Superior temporal gyrus (tissue), 1 donor: ENCODE data around the gene RNF208.

Experiments used
- DNase-seq: peaks from one replicate; pipeline ENCODE4 v3.0.0-alpha.2; 2016; ENCODE audit errors: extremely low spot score

RNF208 gene

DNA sequence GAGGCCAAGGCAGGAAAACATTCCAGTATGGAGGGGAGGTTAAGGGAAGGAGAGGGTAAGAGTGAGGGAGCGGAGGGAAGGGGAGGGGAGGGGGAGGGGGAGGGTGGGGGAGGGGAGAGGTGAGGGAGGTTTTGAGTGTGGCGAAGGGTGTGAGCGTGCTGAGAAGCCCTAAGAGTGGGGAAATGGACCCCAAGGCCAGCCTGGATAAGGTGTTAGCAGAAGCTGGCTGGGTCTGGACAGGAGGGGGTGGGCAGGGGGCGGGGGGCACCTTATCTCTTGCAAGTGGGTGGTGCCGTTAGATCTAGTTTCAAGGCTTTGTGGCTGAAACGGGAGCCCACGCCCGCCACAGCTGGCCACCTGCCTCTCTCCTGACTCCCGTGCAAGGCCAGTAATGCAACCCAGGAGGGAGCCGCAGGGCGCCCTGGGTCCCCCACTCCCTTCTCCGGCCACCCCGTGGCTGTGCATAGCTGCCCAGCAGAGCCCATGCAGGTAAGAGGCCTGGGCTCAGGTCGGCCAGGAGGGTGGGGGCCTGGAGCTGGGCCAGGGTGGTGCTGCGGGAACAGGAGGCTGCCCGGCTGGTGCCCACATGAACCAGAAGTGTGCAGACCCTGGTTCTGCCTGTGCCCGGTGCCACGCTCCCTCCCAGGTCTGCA lies 5.9 kb upstream of the RNF208 start:
- DNase-seq: no peak

DNA sequence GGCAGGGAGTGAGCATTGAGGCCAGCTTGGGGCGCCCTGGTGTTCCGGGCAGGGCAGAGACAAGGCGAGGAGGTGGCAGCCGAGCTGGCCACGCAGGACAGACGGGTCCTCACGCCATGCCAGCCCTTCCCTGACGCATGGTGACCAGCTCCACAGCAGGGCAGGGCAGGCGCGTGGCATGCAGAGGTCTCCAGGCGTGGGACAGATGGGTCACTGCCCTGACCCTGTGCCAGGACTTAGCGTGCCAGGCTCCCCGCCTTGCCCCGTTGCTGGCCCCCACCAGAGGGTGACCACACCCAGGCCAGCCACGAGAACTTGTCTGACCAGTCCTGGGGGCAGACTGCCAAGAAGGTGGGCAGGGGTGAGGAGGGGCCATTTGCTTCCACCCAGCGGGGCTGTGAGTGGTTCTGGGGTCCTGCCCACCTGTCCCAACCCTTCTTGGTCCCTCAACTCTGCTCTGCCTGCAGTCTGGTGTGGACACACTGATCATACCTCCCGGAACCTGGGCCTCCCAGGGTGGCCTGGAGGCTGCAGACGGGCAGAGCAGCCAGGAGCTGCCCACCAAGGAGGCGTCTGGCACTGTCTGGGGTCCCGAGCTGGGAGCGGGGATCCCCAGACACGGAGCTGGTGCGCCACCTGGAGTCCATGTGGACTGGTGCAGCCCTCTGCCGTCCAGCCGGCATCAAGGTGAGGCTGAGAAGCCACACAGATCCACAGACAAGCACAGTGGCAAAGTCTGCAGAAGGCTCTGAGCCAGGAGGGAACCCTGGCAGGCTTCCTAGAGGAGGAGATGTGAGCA lies 5.2 kb upstream of the RNF208 start, which contains the start of gene RNF224:
Gene RNF224 (plus strand): TSS at position 449 of the 799 bp plus-strand sequence. CDS start 834 bp downstream, outside the sequence.
- DNase-seq: peak; percentile 72

DNA sequence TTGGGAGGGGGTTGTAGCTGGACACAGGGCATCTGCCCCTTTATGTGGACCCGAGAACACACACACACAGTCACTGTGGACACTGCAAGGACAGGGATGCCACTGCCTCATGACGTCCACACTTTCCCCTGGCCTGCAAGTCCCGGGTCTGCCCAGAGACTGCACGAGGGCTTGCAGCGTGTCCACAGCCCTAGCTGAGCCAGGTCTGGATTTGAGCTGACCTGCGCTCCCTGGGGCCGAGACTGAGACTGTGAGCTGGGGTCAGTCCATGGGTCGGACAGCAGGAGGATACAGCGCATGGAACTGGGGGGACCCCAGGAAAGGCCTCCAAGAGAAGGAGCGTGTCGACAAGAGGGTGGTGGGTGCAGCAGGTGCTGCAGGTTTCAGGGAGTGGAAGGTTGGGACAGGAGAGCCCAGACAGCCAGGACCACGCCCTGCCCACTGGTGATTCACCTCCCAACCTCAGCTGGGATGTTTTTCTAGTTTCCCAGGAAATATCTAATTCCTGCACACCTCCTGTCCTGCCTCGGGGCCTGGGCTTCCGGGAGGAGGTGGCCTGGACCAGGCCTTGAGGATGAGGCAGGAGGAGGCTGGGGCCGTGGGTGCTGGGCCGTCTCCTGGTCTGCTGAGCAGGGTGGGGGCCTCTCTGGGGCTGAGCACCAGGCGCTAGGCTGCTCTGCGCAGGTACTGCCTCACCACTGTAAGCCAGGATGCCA lies 4.5 kb upstream of the RNF208 start:
- DNase-seq: no peak

DNA sequence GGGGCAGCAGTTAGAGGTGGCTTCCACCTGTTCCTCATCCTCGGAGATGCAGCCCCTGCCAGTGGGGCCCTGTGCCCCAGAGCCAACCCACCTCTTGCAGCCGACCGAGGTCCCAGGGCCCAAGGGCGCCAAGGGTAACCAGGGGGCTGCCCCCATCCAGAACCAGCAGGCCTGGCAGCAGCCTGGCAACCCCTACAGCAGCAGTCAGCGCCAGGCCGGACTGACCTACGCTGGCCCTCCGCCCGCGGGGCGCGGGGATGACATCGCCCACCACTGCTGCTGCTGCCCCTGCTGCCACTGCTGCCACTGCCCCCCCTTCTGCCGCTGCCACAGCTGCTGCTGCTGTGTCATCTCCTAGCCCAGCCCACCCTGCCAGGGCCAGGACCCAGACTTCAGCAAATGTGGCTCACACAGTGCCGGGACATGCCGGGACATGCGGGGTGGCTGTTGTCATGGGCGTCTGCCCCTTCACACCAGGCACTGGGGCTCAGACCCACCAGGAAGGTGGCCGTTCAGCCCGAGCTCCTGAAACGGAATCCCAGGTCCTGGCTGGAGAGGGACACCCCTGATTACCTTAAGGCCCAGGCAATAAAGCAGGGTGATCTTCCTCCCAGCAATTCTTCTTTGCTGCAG lies 3.8 kb upstream of the RNF208 start:
- DNase-seq: no peak

DNA sequence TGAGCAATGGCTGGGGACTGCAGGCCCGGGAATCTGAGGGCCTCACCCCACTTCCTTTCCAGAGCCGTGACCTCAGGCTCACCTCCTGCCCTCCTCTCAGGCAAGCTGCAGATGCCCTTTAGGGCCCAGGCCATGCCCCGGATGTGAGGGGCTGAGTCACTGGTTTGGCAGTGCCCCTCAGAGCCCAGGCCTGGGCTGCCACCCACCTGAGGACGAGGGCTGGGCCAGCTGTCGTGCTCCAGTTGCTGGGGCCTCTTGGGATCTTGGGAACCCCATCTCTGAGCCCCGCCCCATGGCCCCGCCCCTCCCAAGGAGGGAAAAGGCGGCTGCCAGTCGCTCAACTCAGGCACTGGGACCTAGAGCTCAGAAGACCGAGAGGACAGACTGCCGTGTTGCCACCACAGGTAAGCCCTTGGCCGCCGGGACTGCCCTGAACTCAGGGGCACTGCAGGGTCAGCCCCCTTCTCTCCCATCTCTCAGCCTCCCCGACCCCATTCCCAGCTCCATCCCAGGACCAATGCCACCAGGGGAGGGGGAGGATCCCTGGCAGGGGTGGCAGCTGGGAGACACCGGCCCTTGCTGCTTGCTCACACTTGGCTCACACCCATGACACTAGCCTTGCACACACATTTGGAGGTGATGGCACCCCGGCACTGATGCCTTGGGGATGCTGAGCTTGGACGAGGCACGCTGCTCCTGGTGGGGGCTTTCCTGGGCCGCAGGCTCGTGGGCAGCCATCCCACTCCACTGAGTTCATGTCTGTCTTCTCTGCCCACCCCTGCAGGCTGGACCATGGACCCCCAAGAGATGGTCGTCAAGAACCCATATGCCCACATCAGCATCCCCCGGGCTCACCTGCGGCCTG lies 3.0 kb upstream of the RNF208 start, which contains the start of gene CYSRT1:
Gene CYSRT1 (plus strand): TSS at position 345 of the 865 bp plus-strand sequence. CDS start 448 bp downstream, at position 793.
- DNase-seq: no peak

DNA sequence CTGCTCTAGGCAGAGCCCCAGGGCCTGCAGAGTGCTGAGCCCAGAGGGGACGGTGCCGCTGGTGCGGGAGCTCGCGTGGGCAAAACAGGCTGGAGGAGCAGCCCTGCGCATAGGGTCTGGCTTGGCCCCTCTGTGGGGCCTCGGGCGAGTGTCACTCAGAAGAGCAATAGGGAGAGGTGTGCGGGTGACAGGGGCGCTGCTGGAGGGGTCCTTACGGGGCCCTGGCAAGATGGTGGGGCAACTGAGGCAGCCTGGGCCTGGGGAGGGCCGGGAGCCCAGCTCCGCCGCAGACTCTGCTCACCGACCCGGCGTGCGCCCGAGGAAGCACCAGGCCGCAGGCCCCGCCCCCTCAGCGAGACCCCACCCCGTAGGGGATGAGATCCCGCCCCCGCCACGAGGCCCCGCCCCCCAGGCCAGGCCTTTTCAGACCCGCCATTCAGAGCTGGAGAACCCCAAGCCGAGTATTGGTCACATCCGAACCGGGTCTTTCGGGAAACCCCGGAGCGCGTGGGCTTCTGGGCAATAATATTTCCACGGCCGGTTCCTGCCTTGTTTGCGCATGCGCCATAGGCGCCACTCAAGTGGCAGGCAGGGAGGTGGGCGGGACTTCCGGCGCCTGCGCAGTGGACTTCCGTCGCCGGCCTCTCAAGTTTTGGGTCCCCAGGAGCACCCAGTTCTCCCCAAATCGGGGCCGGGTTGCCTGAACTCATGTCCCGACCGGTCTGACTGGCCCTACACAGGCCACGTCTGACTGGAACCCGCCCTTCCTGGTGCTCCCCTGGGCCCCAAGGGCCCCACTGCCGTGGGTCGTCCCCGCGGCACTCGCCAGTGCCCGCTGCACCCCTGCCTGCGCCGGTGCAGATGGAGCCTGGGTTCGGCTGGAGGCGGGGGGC lies 1.3 kb upstream of the RNF208 start:
- peak; percentile 98 for DNase-seq

DNA sequence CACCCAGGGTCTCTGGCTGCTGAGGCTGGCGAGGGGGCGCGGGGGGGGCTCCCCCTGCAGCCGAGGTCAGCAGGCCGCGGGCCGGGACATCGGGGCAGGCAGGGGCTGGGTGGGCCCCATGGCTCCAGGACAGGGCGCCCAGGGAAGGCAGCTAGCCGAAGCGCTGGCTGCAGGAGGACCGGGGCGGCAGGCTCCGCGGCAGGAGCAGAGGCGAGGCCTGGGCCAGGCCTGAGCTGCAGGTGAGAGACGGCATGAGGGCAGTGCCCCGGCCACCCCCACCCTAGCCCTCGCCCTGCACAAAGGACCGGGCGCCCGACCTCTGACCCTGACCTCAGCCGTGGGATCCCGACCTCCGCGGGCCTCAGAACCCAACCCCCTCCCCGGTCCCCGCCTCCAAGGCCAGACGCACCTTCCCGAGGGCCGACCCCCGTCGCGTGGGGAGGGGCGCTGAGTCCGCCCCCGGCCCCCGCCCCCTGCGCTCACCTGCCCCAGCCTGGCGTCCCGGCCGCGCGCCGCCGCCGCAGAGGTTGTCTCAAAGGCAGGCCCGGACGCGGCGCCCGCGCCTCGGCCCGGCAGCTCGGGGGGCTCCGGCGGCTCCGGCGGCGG lies 431 bp downstream of the RNF208 start:
- DNase-seq: no peak

DNA sequence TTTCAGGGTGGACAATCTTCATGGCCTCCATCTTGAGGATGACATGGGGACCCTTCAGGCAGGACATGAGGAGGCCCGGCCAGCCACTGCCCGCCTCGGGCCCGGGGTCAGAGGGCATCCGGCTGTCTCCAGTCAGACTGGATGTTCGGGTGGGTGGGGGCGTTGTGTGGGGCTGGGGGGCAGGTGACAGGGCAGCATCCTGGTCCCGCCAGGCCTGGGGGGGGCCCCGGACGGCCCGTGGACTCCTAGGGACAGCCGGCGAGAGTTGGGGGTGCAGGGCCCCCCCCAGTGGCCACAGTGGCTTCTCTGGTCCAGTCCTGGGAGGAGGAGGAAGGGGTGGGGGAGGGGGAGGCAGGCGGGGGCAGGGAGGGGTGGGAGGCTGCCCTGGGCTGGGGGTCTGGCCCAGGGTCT lies 940 bp downstream of the RNF208 start:
- DNase-seq: no peak

DNA sequence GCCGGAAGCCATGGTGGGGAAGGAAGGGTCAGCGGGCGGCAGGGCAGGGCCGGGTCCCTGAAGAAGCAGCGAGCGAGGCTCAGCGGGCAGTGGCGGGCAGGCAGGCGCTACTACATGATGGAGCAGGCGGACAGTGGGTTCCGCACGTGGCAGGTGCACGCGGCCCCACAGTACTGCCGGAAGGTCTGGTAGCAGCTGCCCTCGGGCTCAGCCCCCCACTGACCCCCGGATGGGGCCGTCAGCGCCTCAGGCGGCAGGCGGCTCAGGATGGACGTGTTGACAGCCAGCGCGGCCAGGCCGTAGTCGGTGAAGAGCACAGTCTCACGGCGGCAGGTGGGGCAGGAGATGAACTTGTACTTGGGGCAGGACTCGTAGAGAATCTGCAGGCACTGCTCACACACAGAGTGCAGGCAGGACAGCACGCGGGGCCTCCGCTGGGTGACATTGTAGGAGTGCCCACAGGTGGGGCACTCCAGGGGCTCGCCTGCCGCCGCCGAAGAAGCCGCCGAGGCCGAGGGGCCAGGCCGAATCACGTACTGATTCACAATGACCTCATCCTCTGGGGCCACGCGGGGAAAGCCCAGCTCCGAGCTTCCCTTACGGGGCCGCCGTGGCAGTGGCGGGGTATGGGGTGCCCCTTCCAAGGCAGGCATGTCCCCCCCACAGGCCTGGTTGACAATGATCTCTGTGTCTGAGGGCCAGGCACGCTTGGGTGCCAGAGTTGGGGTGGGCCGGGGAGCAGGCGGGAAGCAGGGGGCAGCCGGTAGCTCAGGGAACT lies 1.5 kb downstream of the RNF208 start:
- no peak for DNase-seq

DNA sequence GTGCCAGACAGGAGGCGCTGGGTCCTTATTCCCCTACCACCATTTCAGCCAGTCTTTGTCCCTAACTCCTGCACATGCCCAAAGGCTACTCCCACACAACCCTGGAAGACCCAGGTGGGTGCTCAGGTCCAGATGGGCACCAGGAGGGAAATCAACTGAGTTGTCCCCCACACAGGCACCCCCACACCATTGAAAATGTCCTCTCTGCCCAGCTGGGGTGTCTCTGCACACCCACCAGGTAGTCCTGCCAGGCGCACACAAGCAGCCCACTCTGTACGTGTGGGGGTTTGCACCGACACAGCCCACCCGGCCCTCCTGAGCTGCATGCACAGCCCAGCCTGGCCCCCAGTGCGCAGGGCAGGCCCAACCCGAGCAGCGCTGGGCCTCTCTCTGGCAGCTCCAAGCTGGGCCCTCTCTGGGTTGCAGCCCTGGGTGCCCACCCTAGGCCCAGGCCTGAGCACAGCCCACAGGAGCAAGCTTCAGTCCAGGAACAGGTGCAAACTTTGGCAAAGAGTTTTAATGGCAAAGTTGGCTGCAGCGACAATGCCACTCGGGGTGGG lies 2.2 kb downstream of the RNF208 start:
- no peak for DNase-seq

DNA sequence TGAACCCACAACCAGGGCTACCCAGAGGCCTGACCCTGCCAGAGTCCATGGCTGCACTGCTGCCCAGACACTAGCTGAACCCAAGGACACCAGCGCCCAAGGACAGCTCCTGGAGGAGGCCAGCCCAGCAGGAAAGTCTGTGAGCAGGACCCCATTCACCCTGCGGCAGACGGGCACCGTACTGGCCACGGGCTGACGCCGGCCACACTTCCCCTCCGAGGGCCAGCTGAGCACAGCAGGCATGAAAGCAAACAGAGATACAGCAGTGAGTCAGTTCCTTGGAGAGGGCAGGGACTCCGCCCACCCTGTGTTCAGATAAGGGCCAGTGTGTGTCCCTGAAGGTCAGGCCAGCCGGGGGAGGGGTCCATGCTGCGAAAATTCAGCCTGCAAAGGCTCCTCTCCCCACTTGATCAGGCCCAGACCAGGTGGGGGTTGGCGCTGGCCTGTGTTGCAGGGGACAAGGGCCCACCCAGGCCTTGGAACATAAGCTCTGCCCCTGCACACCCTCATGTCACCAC lies 3.2 kb downstream of the RNF208 start:
- DNase-seq: no peak

DNA sequence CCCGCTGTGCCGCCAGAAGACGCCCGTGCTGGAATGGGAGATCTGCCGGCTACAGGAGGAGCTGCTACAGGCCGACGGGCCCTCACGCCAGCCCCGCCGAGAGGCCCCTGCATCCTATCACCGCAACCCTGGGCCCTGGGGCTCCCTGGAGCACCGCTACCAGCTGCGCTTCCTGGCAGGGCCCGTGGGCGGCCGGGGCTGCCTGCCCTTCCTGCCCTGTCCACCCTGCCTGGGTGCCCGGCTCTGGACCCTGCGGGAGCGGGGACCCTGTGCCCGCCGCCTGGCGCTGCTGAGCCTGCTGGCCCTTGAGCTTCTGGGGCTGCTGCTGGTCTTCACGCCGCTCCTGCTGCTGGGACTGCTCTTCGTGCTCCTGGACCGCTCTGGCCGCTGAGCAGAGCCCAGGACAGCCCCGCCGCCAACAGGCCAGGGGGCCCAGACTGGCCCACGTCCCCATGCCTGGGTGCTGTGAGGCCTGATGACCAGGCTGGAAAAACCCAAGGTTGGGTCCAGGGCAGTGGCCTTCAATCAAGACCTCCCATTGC lies 3.8 kb downstream of the RNF208 start:
- no peak for DNase-seq

DNA sequence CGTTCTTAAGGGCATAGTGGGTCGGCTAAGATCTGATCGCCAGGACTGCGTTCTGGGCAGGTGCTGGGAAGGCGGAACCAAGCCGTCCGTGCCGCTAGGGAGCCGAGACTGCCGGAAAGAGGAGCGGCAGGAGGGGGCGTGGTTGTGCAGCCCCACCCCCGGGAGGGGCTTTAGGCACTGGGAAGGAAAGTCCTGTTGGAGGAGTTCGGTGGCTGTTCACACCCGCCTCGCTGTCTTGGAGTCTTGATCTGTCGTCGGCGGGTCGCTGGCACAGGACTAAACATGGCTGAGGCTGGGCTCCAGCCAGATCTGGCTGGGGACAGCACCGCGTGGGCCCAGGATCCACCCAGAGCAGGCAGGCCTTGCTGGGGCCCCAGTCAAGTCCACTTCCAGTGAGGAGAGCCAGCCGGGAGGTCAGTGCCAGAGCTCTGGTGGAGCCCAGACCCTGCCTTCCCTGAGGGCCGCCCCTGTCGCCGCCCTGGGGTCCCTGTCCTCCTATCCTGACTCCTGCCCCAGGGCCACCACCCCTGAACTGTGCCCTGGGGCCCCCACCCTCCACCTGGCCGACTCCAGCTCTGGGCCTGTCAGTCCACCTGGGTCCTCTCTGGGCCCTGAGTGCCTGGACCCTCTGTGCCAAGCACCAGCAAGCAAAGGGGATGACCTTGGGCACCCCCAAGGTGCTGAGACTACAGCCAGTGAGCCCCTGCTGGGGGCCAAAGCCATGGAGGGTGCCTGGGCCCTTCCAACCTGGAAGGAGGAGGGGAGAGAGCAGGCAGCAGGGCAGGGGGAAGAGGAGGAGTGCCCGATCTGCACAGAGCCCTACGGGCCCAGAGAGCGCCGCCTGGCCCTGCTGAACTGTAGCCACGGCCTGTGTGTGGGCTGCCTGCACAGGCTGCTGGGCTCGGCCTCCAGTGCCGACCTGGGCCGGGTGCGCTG lies 4.5 kb downstream of the RNF208 start:
- no peak for DNase-seq

DNA sequence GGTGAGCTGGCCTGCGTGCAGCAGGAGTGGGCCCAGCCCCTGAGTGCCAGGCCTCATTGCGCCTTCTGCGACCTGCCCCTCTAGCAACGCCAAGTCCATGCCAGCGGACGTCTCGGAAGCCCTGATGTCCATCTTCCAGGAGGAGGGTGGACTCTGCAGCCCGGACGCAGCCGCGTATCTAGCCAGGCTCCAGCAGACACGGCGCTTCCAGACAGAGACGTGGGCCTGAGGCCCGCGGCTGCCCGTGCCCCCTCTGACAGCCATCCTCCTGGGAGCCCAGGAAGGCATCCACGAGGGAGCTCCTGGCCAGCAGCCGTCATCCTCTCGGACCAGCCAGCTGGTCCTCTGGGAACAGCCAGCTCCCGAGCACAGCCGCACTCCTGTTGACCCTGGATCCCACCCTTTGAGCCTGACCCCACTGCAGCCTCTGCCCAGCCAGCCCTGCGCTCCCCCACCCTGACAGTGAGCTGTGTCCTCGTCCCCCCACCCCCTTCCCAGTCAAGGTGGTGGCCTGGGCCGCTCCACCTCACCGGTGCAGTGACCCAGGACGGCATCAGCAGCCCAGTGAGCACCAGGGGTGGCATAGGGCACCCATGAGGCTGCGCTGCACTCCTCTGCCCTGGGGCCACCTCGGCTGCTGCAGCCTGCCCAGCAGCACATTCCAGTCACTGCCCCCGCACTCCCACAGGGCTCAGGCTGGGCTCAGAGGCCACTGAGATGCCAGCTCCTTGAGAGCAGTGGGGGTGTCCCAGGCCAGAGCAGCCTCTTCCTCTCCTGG lies 5.7 kb downstream of the RNF208 start:
- no peak for DNase-seq

DNA sequence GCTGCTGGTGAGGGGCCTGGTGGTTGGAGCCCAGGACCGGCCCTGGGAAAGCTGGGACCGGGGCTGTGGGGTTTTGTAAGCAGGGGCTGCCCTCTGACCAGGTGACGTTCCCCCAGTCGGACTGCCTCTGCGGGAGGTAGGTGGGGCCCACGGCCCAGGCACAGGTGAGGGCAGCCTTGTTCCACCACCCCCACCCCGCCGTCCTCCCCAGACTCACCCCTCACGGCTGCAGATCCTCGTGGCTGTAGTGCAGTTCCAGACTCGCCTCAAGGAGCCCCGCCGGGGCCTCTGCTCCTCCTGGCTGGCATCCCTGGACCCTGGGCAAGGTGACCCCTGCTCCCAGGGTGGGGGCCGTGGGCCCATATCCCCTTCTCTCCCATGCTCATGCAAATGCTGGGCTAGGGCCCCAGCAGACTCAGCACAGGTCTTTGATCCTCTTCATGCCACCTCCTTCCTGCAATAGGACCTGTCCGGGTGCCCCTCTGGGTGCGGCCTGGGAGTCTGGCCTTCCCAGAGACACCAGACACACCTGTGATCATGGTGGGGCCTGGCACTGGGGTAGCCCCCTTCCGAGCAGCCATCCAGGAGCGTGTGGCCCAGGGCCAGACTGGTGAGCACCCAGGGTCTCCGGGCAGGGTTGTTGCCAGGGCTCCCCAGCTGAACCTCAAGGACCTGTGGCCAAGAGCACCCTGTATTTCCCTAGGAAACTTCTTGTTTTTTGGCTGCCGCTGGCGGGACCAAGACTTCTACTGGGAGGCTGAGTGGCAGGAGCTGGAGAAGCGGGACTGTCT lies 6.6 kb downstream of the RNF208 start:
- DNase-seq: no peak
